Osteocyte (in vitro differentiated cells): ENCODE measurements around the gene WTAP. TPM values are rescaled to one million over a fixed set of nuclear protein-coding genes. Genes with fewer than 3 reads are reported as not detected.
"Not testable (repeated sequence)": the region's sequence is repeated elsewhere in the genome, so short reads cannot be mapped to it uniquely, and the experiment has no call there.

Experiments used
- DNase-seq: peaks from one replicate; pipeline ENCODE4 v3.0.0; 2021; ENCODE audit warnings: mixed read lengths; ENCODE audit not compliant: unreplicated experiment; ENCODE audit errors: extremely low spot score
- H3K27ac Mint-ChIP-seq: one replicate; pipeline ENCODE4 v1.8.0; 2021; ENCODE audit warnings: mild to moderate bottlenecking, mixed read lengths; ENCODE audit not compliant: unreplicated experiment
- H3K27me3 Mint-ChIP-seq: one replicate; pipeline ENCODE4 v1.8.0; 2021; ENCODE audit warnings: mixed read lengths; ENCODE audit not compliant: unreplicated experiment
- H3K36me3 Mint-ChIP-seq: one replicate; pipeline ENCODE4 v1.8.0; 2021; ENCODE audit warnings: mixed read lengths; ENCODE audit not compliant: unreplicated experiment
- H3K4me1 Mint-ChIP-seq: one replicate; pipeline ENCODE4 v1.8.0; 2021; ENCODE audit warnings: mixed read lengths; ENCODE audit not compliant: unreplicated experiment
- H3K4me3 Mint-ChIP-seq: one replicate; pipeline ENCODE4 v1.8.0; 2021; ENCODE audit warnings: mild to moderate bottlenecking, moderate library complexity, mixed read lengths; ENCODE audit not compliant: unreplicated experiment
- H3K9me3 Mint-ChIP-seq: one replicate; pipeline ENCODE4 v1.8.0; 2021; ENCODE audit warnings: mixed read lengths; ENCODE audit not compliant: unreplicated experiment
- CTCF ChIP-seq: fragments of 200-600 bp; sonication (generic); IDR thresholded peaks from 2 replicates; pipeline ENCODE4 v1.5.0; 2021; ENCODE audit warnings: antibody characterized with exemption, mild to moderate bottlenecking, moderate library complexity
- total RNA-seq: library from RNA; stranded (reverse); gene quantifications from 2 replicates; pipeline ENCODE4 v1.2.1, GENCODE V29; 2021

WTAP gene
- total RNA-seq, 1 donor from 2014 or later: 83.7 TPM

- DNase-seq: no peak
- TF ChIP-seq CTCF: no peak
- H3K9me3 Mint-ChIP-seq: no peaks in the 10 kb centered on the region
- peaks cover 30% of the 10 kb centered on the region for H3K36me3 Mint-ChIP-seq
- H3K4me3 Mint-ChIP-seq: no peak overlapping the region
- no peaks in the 10 kb centered on the region for H3K27me3 Mint-ChIP-seq
- peaks cover 3% of the 10 kb centered on the region for H3K4me1 Mint-ChIP-seq
- no peak overlapping the region for H3K27ac Mint-ChIP-seq
Observed at GRCh38 chr6:159686040-159686439, 41.3 kb upstream of the WTAP start.

- TF ChIP-seq CTCF: no peak
- Mint-ChIP-seq H3K36me3 (peaks cover 30% of the 10 kb centered on the region), H3K4me3 (no peak overlapping the region), H3K4me1 (peaks cover 10% of the 10 kb centered on the region), H3K27ac (no peak overlapping the region), H3K27me3 (no peaks in the 10 kb centered on the region), H3K9me3 (no peaks in the 10 kb centered on the region)
- no peak for DNase-seq
Observed at GRCh38 chr6:159686703-159687102, 40.6 kb upstream of the WTAP start.

GRCh38 chr6:159687341-159687740 is 40.0 kb upstream of the WTAP start:
- TF ChIP-seq CTCF: no peak
- DNase-seq: no peak
- Mint-ChIP-seq H3K4me1 (peaks cover 16% of the 10 kb centered on the region), H3K9me3 (no peaks in the 10 kb centered on the region), H3K4me3 (no peak overlapping the region), H3K27ac (no peak overlapping the region), H3K36me3 (peaks cover 28% of the 10 kb centered on the region), H3K27me3 (no peaks in the 10 kb centered on the region)

GRCh38 chr6:159688266-159688905 is 38.9 kb upstream of the WTAP start:
- no peak for TF ChIP-seq CTCF
- Mint-ChIP-seq H3K4me3 (no peak overlapping the region), H3K27ac (no peak overlapping the region), H3K27me3 (no peaks in the 10 kb centered on the region), H3K36me3 (peaks cover 23% of the 10 kb centered on the region), H3K4me1 (peaks cover 18% of the 10 kb centered on the region), H3K9me3 (no peaks in the 10 kb centered on the region)
- no peak for DNase-seq

GRCh38 chr6:159689001-159689400 is 38.3 kb upstream of the WTAP start:
- TF ChIP-seq CTCF: no peak
- Mint-ChIP-seq H3K36me3 (peaks cover 23% of the 10 kb centered on the region), H3K27me3 (no peaks in the 10 kb centered on the region), H3K4me3 (no peak overlapping the region), H3K4me1 (peaks cover 22% of the 10 kb centered on the region), H3K27ac (no peak overlapping the region), H3K9me3 (no peaks in the 10 kb centered on the region)
- DNase-seq: no peak

- DNase-seq, H3K27me3 Mint-ChIP-seq, H3K27ac Mint-ChIP-seq, H3K9me3 Mint-ChIP-seq, H3K4me3 Mint-ChIP-seq: not testable (repeated sequence)
- H3K36me3 Mint-ChIP-seq: peaks cover 18% of the 10 kb centered on the region
- H3K4me1 Mint-ChIP-seq: peaks cover 29% of the 10 kb centered on the region
Observed at GRCh38 chr6:159690135-159690534, 37.2 kb upstream of the WTAP start.
